ENCODE data around the gene COA7. TPM values are rescaled to one million over a fixed set of nuclear protein-coding genes. Genes with fewer than 3 reads are reported as not detected.

COA7 gene
- total RNA-seq, 4 donors from 2014 or later: 4.1 to 18.8 (median 11.2) TPM

DNA sequence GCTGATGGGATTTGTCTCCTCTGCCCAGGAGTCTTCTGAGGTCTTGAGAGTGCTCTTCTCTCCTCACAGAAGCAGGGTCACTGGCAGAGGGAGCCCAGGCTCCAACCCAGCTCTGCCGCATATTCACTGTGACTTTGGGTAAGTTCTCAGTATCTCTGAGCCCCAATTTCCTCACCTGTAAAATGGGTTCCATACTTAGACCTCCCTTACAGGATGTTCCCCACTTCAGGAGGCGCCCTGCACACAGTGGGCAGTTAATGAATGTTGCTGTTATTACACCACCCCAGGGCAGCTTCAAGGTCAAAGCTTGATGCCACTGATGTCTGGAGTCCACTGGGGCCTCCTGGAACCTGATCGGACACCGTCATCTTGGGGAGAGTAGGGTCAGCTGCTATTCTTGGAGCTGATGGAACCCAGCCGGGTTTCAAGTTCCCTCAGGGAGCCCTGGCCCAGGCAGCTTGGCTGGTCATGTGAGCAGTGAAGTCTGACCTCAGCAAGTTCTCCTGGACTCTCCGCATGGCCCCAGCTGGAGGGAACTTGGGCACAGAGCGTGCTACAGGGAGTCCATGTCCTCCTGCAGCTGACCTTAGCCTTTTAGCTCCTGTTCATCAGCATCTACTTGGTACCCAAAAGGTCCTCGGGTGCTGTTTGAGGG lies 21.8 kb downstream of the COA7 start:
- no peaks in the 10 kb centered on the region for H3K4me1 ChIP-seq
- DNase-seq: no peak
- intact Hi-C loops (cut with DNase I; ENCODE audit: low total_unique reads): no loop called here

GRCh38 chr1:52674497-52675384 lies 23.4 kb downstream of the COA7 start:
- Histone ChIP-seq H3K36me3 (no peaks in the 10 kb centered on the region), H3K27ac (no peak overlapping the region), H3K9me3 (no peaks in the 10 kb centered on the region), H3K4me1 (no peaks in the 10 kb centered on the region), H3K4me3 (no peak overlapping the region), H3K27me3 (no peaks in the 10 kb centered on the region)
- intact Hi-C loops (cut with DNase I; ENCODE audit: low total_unique reads): no loop called here
- DNase-seq: no peak
- no peak for TF ChIP-seq POLR2A (IDR thresholded peaks at IDR 0.05)
- TF ChIP-seq, protein P1, sequence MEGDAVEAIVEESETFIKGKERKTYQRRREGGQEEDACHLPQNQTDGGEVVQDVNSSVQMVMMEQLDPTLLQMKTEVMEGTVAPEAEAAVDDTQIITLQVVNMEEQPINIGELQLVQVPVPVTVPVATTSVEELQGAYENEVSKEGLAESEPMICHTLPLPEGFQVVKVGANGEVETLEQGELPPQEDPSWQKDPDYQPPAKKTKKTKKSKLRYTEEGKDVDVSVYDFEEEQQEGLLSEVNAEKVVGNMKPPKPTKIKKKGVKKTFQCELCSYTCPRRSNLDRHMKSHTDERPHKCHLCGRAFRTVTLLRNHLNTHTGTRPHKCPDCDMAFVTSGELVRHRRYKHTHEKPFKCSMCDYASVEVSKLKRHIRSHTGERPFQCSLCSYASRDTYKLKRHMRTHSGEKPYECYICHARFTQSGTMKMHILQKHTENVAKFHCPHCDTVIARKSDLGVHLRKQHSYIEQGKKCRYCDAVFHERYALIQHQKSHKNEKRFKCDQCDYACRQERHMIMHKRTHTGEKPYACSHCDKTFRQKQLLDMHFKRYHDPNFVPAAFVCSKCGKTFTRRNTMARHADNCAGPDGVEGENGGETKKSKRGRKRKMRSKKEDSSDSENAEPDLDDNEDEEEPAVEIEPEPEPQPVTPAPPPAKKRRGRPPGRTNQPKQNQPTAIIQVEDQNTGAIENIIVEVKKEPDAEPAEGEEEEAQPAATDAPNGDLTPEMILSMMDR (IDR thresholded peaks at IDR 0.05): no peak

More for the DNA sequence above, 21.8 kb downstream of the COA7 start:
- Histone ChIP-seq H3K4me3 (no peak overlapping the region), H3K27me3 (no peaks in the 10 kb centered on the region), H3K9me3 (no peaks in the 10 kb centered on the region), H3K27ac (no peak overlapping the region), H3K36me3 (no peaks in the 10 kb centered on the region)
- TF ChIP-seq POLR2A (IDR thresholded peaks at IDR 0.05): no peak
- TF ChIP-seq, protein P1 (IDR thresholded peaks at IDR 0.05): no peak

- intact Hi-C loops (cut with DNase I; ENCODE audit: low total_unique reads): no loop called here
- DNase-seq: no peak
- TF ChIP-seq, protein P1 (IDR thresholded peaks at IDR 0.05): no peak
- TF ChIP-seq POLR2A (IDR thresholded peaks at IDR 0.05): no peak
Measured at GRCh38 chr1:52673513-52673912, 24.6 kb downstream of the COA7 start.

DNA sequence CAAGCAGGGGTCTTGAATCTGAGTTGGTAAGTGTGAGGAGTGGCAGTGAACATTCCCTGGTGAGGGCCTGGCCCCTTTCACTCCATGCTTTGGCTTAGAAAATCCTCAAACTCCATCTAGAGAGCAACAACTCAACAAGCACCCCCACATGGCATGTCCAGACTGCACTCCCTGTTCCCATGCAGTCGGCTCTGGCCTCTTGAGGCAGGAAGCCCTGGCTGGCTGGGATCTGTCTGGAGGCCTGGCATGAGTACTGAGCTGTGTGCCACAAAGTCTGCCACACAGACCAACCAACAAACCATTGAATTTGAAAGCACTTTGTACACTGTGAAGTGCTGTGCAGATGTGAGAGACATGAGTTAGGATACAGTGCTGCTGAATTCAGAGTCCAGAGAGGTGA lies 25.2 kb downstream of the COA7 start:
- no peak for TF ChIP-seq POLR2A (IDR thresholded peaks at IDR 0.05)
- TF ChIP-seq, protein P1 (IDR thresholded peaks at IDR 0.05): no peak
- intact Hi-C loops (cut with DNase I; ENCODE audit: low total_unique reads): no loop called here
- no peaks in the 10 kb centered on the region for H3K27me3 ChIP-seq

More at GRCh38 chr1:52673513-52673912, 24.6 kb downstream of the COA7 start:
- Histone ChIP-seq H3K4me1 (no peaks in the 10 kb centered on the region), H3K4me3 (no peak overlapping the region), H3K27me3 (no peaks in the 10 kb centered on the region), H3K27ac (no peak overlapping the region), H3K9me3 (no peaks in the 10 kb centered on the region), H3K36me3 (no peaks in the 10 kb centered on the region)

GRCh38 chr1:52670604-52671003 lies 27.5 kb downstream of the COA7 start:
- TF ChIP-seq, protein P1 (IDR thresholded peaks at IDR 0.05): no peak
- no peak for TF ChIP-seq POLR2A (IDR thresholded peaks at IDR 0.05)
- H3K27ac ChIP-seq: no peak overlapping the region
- intact Hi-C loops (cut with DNase I; ENCODE audit: low total_unique reads): no loop called here

More for the DNA sequence above, 25.2 kb downstream of the COA7 start:
- no peak for DNase-seq
- H3K4me1 ChIP-seq: no peaks in the 10 kb centered on the region
- no peaks in the 10 kb centered on the region for H3K36me3 ChIP-seq
- no peak overlapping the region for H3K27ac ChIP-seq
- no peaks in the 10 kb centered on the region for H3K9me3 ChIP-seq
- no peak overlapping the region for H3K4me3 ChIP-seq

More at GRCh38 chr1:52670604-52671003, 27.5 kb downstream of the COA7 start:
- no peaks in the 10 kb centered on the region for H3K9me3 ChIP-seq
- no peaks in the 10 kb centered on the region for H3K4me1 ChIP-seq
- DNase-seq: no peak
- H3K4me3 ChIP-seq: no peak overlapping the region
- H3K27me3 ChIP-seq: no peaks in the 10 kb centered on the region
- H3K36me3 ChIP-seq: no peaks in the 10 kb centered on the region
